WTC11 (cell line): ENCODE measurements around the gene CD6. TPM values are rescaled to one million over a fixed set of nuclear protein-coding genes. Genes with fewer than 3 reads are reported as not detected.

Experiments
- ATAC-seq: fragments of 200-7000 bp; cut with Tn5 transposase; 2 replicates; pipeline ENCODE4 v1.10.0; 2021; ENCODE audit warnings: mild to moderate bottlenecking, moderate library complexity
- CTCF ChIA-PET: fragments of 300-600 bp; sonication (Branson Sonifier 250); formaldehyde crosslinking; loops from one replicate; lab custom pipeline; 2021; ENCODE audit warnings: antibody characterized with exemption; lab: Charles Lee
- POLR2A ChIA-PET: fragments of 350-600 bp; sonication (Branson Sonifier 250); formaldehyde crosslinking; loops from one replicate; lab custom pipeline; 2021; ENCODE audit warnings: antibody characterized with exemption; lab: Charles Lee
- DNase-seq: peaks from one replicate; pipeline ENCODE4 v3.0.0; 2021; ENCODE audit warnings: low spot score
- H3K27ac Mint-ChIP-seq: 2 replicates; pipeline ENCODE4 v1.8.0; 2021; ENCODE audit warnings: mixed read lengths
- H3K27me3 Mint-ChIP-seq: 2 replicates; pipeline ENCODE4 v1.8.0; 2021; ENCODE audit warnings: low read depth, mild to moderate bottlenecking, moderate library complexity, mixed read lengths
- H3K36me3 Mint-ChIP-seq: 2 replicates; pipeline ENCODE4 v1.8.0; 2021; ENCODE audit warnings: mixed read lengths
- H3K4me1 Mint-ChIP-seq: 2 replicates; pipeline ENCODE4 v1.8.0; 2022; ENCODE audit warnings: mixed read lengths
- H3K4me3 Mint-ChIP-seq: 2 replicates; pipeline ENCODE4 v1.8.0; 2021; ENCODE audit warnings: mild to moderate bottlenecking, moderate library complexity, mixed read lengths
- H3K9me3 Mint-ChIP-seq: 2 replicates; pipeline ENCODE4 v1.8.0; 2021; ENCODE audit warnings: mixed read lengths
- CBFB ChIP-seq: sonication (generic); formaldehyde crosslinking; IDR thresholded peaks from 2 replicates; pipeline ENCODE4 v1.8.1; 2022; ENCODE audit warnings: mild to moderate bottlenecking, low read depth, missing genetic modification reagents
- CREM ChIP-seq: sonication (generic); formaldehyde crosslinking; IDR thresholded peaks from 2 replicates; pipeline ENCODE4 v1.8.1; 2022; ENCODE audit warnings: mild to moderate bottlenecking, missing genetic modification reagents, moderate library complexity
- IRF2 ChIP-seq: sonication (generic); formaldehyde crosslinking; IDR thresholded peaks from 2 replicates; pipeline ENCODE4 v1.8.0; 2022; ENCODE audit warnings: low read depth, missing genetic modification reagents, borderline replicate concordance
- NR2C2 ChIP-seq: sonication (generic); formaldehyde crosslinking; IDR thresholded peaks from 2 replicates; pipeline ENCODE4 v1.8.0; 2022; ENCODE audit warnings: mild to moderate bottlenecking, missing genetic modification reagents
- RELA ChIP-seq: sonication (generic); formaldehyde crosslinking; IDR thresholded peaks from 2 replicates; pipeline ENCODE4 v1.8.1; 2022; ENCODE audit warnings: missing genetic modification reagents, mild to moderate bottlenecking, borderline replicate concordance
- SMAD3 ChIP-seq: sonication (generic); formaldehyde crosslinking; IDR thresholded peaks from 2 replicates; pipeline ENCODE4 v1.8.0; 2022; ENCODE audit warnings: missing genetic modification reagents, mild to moderate bottlenecking, borderline replicate concordance
- ZNF219 ChIP-seq: sonication (generic); formaldehyde crosslinking; IDR thresholded peaks from 2 replicates; pipeline ENCODE4 v1.8.0; 2023; ENCODE audit warnings: missing genetic modification reagents, mild to moderate bottlenecking, borderline replicate concordance
- ZNF263 ChIP-seq: sonication (generic); formaldehyde crosslinking; IDR thresholded peaks from 2 replicates; pipeline ENCODE4 v1.8.1; 2022; ENCODE audit warnings: low read depth, mild to moderate bottlenecking, moderate library complexity, missing genetic modification reagents
- total RNA-seq: library from RNA; stranded (reverse); gene quantifications from 3 replicates; pipeline ENCODE4 v1.2.3, GENCODE V29; 2021
- TF ChIP-seq, protein P1 (sequence below): sonication (generic); formaldehyde crosslinking; IDR thresholded peaks from 2 replicates; pipeline ENCODE4 v1.8.1; 2023; ENCODE audit warnings: mild to moderate bottlenecking, missing genetic modification reagents, moderate library complexity
- TF ChIP-seq, protein P2 (sequence below): sonication (generic); formaldehyde crosslinking; IDR thresholded peaks from 2 replicates; pipeline ENCODE4 v1.8.1; 2023; ENCODE audit warnings: mild to moderate bottlenecking, moderate library complexity, missing genetic modification reagents
- TF ChIP-seq, protein P3 (sequence below): sonication (generic); formaldehyde crosslinking; IDR thresholded peaks from 2 replicates; pipeline ENCODE4 v1.8.1; 2023; ENCODE audit warnings: mild to moderate bottlenecking, missing genetic modification reagents, moderate library complexity
- TF ChIP-seq, protein P4 (sequence below): fragments of 250-450 bp; sonication (Bioruptor Pico); IDR thresholded peaks from 2 replicates; pipeline ENCODE4 v1.8.0; 2021; ENCODE audit warnings: mild to moderate bottlenecking
- TF ChIP-seq, protein P5 (sequence below): sonication (generic); formaldehyde crosslinking; IDR thresholded peaks from 2 replicates; pipeline ENCODE4 v1.8.0; 2023; ENCODE audit warnings: mild to moderate bottlenecking, missing genetic modification reagents
- TF ChIP-seq, protein P6 (sequence below): sonication (generic); formaldehyde crosslinking; IDR thresholded peaks from 2 replicates; pipeline ENCODE4 v1.8.1; 2022; ENCODE audit warnings: mild to moderate bottlenecking, moderate library complexity, missing genetic modification reagents

Gene CD6
- total RNA-seq, 1 experiment from 2014 or later = 1.0 TPM

DNA sequence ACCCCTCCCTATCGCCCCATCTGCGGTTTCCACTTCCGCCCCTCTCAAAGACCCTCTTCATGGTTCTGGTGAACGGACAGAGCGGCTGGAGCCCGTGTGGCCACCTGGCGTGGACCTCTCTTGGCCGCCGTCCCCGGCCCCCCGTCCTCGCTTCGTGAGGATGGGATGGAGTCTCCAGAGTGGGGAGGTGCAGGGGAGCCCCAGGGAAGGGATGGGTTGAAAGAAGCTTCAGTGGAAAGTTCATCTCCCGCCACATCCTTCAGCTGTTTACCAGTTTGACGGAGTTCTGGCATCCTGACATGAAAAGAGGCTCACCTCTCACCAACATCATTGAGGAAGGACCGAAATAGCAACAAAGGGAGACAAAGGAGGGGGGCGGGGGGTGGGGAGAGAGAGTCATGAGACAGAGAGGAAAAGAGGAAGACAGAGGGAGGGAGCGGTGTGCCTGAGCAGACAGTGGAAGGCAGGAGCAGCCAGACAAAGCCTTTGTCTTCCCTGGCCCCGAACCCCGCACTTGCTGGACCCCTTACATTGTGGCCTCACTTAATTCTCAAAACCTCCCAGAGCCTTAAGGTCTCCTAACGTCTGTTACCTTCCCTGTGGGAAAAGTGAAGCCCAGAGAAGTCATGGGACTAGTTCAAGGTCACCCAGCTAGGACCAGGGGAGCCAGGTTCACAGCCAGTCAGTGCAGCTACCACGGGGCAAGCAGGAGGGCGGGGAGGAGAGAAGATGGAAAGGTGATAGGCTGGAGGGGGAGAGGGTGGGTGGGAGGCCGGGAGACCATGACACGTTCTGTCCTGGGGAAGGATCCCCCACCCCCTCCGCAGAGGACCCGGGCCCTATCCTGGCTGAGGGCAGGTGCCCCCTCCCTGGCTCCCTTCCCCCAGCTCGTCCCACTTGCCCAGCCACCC, 54.9 kb downstream of the CD6 start (continued):
- TF ChIP-seq CREM (CRISPR knock-in tag) = no peak

DNA sequence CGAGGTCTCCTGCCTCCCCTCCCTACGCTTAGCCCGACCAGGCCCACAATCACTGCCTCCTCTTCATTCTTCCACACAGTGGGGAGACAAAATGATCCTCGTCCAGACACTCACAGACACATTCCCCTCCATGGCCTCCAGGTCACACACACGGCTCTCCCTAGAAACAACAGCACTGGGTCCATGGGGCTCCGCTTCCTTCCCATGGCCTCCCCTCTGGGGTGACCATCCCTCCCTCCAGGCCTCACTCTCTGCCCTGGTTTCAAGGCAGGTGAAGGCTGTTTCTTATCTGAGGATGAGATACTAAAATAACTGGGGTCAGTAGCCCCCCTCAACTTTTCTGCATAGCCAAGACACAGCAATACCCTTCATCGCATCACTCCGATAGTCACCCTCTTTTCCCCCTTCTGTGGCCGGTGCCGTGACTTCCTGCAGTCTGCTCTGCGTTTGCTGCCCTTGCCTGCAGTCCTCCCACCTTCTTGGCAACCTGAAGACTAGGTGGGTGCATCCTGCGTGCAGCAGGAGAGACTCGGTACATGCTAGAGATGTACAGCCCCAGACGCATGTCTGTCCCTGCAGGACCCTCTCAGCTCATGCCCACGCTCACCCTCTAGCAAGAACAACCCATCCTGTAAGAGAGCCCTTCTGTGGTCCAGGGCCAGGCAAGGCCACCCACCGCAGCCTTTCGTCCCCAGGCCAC, 55.8 kb downstream of the CD6 start:
- no peak overlapping the region for H3K27ac Mint-ChIP-seq
- no peak overlapping the region for H3K4me3 Mint-ChIP-seq
- TF ChIP-seq ZNF219 (CRISPR knock-in tag) = no peak
- TF ChIP-seq, protein P1, sequence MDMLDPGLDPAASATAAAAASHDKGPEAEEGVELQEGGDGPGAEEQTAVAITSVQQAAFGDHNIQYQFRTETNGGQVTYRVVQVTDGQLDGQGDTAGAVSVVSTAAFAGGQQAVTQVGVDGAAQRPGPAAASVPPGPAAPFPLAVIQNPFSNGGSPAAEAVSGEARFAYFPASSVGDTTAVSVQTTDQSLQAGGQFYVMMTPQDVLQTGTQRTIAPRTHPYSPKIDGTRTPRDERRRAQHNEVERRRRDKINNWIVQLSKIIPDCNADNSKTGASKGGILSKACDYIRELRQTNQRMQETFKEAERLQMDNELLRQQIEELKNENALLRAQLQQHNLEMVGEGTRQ (CRISPR knock-in tag) = no peak
- TF ChIP-seq ZNF263 (CRISPR knock-in tag) = no peak
- no peak for DNase-seq
- H3K9me3 Mint-ChIP-seq = no peaks in the 10 kb centered on the region
- ChIA-PET POLR2A (no interaction called here), CTCF (no interaction called here)
- ATAC-seq = no peak
- peaks cover 23% of the 10 kb centered on the region for H3K4me1 Mint-ChIP-seq
- H3K36me3 Mint-ChIP-seq = no peaks in the 10 kb centered on the region
- peaks cover 19% of the 10 kb centered on the region for H3K27me3 Mint-ChIP-seq

DNA sequence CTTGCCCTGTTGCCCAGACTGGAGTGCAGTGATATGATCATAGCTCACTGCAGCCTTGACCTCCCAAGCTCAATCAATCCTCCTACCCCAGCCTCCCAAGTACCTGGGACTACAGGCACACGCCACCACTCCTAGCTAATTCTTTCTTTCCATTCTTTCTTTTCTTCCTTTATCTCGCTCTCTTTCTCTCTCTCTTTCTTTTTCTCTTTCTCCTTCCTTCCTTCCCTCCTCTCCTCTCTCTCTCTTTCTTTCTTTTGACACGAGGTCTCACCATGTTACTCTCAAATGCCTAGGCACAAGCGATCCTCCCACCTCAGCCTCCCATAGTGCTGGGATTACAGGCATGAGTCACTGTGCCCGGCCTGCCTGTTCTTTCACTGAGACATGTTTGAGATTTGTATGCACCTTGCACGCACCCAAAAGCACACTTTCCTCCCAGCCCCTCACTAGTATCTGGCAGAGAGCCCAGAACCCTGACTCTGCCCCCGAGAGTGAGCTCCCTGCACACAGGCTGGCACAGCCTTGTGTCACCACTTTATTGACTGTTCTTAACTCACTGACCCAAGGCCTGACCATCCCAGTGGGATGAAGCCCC, 56.8 kb downstream of the CD6 start:
- Mint-ChIP-seq H3K4me3 (no peak overlapping the region), H3K36me3 (no peaks in the 10 kb centered on the region), H3K27me3 (peaks cover 13% of the 10 kb centered on the region; the same call in 1 of the 2 replicates), H3K27ac (no peak overlapping the region), H3K4me1 (peaks cover 16% of the 10 kb centered on the region)
- ATAC-seq = no peak
- ChIA-PET POLR2A (no interaction called here), CTCF (no interaction called here)
- no peak for DNase-seq
- TF ChIP-seq, protein P2, sequence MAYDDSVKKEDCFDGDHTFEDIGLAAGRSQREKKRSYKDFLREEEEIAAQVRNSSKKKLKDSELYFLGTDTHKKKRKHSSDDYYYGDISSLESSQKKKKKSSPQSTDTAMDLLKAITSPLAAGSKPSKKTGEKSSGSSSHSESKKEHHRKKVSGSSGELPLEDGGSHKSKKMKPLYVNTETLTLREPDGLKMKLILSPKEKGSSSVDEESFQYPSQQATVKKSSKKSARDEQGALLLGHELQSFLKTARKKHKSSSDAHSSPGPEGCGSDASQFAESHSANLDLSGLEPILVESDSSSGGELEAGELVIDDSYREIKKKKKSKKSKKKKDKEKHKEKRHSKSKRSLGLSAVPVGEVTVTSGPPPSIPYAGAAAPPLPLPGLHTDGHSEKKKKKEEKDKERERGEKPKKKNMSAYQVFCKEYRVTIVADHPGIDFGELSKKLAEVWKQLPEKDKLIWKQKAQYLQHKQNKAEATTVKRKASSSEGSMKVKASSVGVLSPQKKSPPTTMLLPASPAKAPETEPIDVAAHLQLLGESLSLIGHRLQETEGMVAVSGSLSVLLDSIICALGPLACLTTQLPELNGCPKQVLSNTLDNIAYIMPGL (CRISPR knock-in tag) = no peak
- TF ChIP-seq, protein P3, sequence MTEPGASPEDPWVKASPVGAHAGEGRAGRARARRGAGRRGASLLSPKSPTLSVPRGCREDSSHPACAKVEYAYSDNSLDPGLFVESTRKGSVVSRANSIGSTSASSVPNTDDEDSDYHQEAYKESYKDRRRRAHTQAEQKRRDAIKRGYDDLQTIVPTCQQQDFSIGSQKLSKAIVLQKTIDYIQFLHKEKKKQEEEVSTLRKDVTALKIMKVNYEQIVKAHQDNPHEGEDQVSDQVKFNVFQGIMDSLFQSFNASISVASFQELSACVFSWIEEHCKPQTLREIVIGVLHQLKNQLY (CRISPR knock-in tag) = no peak
- TF ChIP-seq, protein P4, sequence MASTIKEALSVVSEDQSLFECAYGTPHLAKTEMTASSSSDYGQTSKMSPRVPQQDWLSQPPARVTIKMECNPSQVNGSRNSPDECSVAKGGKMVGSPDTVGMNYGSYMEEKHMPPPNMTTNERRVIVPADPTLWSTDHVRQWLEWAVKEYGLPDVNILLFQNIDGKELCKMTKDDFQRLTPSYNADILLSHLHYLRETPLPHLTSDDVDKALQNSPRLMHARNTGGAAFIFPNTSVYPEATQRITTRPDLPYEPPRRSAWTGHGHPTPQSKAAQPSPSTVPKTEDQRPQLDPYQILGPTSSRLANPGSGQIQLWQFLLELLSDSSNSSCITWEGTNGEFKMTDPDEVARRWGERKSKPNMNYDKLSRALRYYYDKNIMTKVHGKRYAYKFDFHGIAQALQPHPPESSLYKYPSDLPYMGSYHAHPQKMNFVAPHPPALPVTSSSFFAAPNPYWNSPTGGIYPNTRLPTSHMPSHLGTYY (CRISPR knock-in tag) = no peak
- TF ChIP-seq RELA (CRISPR knock-in tag) (no peak), NR2C2 (CRISPR knock-in tag) (no peak), SMAD3 (CRISPR knock-in tag) (no peak), IRF2 (CRISPR knock-in tag) (no peak), CBFB (CRISPR knock-in tag) (no peak)
- TF ChIP-seq, protein P1 (CRISPR knock-in tag) = no peak
- TF ChIP-seq, protein P5, sequence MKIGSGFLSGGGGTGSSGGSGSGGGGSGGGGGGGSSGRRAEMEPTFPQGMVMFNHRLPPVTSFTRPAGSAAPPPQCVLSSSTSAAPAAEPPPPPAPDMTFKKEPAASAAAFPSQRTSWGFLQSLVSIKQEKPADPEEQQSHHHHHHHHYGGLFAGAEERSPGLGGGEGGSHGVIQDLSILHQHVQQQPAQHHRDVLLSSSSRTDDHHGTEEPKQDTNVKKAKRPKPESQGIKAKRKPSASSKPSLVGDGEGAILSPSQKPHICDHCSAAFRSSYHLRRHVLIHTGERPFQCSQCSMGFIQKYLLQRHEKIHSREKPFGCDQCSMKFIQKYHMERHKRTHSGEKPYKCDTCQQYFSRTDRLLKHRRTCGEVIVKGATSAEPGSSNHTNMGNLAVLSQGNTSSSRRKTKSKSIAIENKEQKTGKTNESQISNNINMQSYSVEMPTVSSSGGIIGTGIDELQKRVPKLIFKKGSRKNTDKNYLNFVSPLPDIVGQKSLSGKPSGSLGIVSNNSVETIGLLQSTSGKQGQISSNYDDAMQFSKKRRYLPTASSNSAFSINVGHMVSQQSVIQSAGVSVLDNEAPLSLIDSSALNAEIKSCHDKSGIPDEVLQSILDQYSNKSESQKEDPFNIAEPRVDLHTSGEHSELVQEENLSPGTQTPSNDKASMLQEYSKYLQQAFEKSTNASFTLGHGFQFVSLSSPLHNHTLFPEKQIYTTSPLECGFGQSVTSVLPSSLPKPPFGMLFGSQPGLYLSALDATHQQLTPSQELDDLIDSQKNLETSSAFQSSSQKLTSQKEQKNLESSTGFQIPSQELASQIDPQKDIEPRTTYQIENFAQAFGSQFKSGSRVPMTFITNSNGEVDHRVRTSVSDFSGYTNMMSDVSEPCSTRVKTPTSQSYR (CRISPR knock-in tag) = no peak
- TF ChIP-seq, protein P6, sequence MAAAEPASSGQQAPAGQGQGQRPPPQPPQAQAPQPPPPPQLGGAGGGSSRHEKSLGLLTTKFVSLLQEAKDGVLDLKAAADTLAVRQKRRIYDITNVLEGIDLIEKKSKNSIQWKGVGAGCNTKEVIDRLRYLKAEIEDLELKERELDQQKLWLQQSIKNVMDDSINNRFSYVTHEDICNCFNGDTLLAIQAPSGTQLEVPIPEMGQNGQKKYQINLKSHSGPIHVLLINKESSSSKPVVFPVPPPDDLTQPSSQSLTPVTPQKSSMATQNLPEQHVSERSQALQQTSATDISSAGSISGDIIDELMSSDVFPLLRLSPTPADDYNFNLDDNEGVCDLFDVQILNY (CRISPR knock-in tag) = no peak
- TF ChIP-seq, all 79 proteins: peak for 0
- H3K9me3 Mint-ChIP-seq = no peaks in the 10 kb centered on the region
